SH-SY5Y (cell line): Measurements from ENCODE around the gene C19orf38.

Experiments
- GATA2 ChIP-seq: IDR thresholded peaks from 2 replicates; pipeline ENCODE4 v1.6.1; 2011; ENCODE audit warnings: mild to moderate bottlenecking, low read depth, low read length
- GATA3 ChIP-seq: IDR thresholded peaks from 2 replicates; pipeline ENCODE4 v1.6.1; 2011; ENCODE audit warnings: low read depth, mild to moderate bottlenecking, low read length, moderate library complexity

- no peak for TF ChIP-seq GATA2
- TF ChIP-seq GATA3 = no peak
Observed at GRCh38 chr19:10870501-10870954, 22.3 kb downstream of the C19orf38 start.
